GM21528 (cell line): Measurements from ENCODE around the gene CACNB2.

Source experiments
- ATAC-seq: cut with Tn5 transposase; IDR thresholded peaks from one replicate; pipeline ENCODE4 v1.9.1; 2021; ENCODE audit warnings: mild to moderate bottlenecking, moderate library complexity; ENCODE audit not compliant: unreplicated experiment, low FRiP score

CACNB2 gene

DNA sequence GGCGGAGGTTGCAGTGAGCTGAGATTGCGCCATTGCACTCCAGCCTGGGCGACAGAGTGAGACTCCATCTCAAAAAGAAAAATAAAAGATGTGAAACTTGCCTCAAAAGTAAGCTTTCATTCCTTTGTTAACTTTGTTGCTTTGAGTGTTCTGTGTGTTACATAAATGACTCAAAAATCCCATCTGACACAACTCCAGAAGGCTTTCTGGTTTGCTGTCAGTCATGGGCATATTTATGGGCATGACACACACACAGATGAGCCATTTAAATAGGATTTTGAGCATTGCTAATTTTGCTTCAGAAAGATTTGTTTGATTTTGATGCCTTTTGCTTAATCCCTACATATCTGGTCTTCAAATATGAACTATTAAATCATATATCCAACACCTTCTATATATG is 82.6 kb downstream of the CACNB2 start:
- no peak for ATAC-seq

DNA sequence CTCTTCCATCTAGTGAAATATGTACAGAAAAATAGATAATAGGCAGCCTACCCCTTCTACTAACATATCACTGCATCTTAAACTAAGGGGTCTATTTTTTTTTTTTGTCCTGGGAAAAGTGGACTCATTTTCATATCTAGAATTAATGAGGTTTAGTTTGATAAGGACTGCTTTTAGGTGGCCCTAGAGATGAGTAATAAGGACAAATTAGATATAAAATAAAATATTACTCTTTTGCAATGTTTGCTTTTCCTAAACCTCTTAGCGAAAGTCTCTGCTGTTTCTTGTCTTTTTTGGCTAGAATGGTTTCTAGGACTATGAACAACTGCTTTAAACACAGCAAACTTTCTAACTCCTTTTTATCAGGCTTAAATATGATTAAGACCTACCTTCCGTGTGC is 83.7 kb downstream of the CACNB2 start:
- ATAC-seq = no peak

DNA sequence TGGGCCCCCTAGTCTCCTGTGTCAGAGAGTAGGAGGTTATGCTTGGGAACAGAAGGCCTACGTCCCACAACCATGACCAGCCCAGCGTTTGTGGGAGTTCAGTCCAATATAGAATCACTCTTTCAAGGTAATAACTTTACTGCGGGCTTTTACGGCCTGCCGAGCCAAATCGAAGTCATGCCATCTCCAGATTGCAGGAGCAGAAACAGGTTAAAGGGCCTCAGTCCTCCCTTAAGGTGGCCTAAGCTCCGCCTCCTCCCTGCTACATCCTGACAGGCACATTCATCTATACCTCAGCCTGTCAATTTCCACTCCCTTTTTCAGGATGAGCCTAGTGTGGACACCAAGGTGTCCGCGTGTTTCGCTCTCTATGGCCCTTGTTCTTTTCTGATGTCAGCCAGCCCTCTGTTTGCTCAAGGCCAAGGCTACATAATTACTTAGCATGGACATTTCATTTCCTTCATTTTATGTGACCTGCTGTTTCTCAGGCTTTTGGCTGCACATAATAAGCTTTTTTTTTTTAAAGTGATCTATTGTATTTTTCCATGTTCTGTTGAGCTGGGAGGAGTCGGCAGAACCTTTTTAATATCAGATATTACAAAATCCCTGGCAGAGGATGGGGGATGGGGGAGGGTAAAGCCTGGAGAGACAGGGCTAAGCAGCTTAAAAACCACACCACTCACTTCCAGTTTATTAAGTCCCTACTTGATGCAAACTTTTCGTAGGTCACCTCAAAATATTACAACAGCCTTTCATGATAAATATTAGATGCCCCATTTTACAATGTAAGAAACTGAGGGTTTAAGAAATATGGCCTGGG is 84.6 kb downstream of the CACNB2 start:
- ATAC-seq = no peak

DNA sequence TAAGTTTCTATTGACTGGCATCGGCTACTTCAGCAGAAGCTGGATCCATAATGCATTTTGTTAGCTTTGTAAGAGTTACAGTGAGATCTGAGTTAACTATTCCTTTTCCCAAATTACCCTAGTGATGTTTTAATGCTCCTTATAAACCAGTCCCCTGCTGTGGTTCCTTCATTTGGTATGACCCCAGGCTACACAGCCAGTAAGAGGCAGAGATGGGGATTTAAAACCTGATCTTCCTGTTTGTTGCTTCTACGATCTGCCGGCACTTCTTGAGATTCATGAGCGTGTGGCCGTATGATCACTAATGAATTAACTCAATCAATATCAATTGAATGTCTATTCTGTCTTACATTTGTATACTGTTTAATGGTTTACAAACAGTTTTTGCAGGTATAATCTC is 86.1 kb downstream of the CACNB2 start:
- ATAC-seq = no peak

DNA sequence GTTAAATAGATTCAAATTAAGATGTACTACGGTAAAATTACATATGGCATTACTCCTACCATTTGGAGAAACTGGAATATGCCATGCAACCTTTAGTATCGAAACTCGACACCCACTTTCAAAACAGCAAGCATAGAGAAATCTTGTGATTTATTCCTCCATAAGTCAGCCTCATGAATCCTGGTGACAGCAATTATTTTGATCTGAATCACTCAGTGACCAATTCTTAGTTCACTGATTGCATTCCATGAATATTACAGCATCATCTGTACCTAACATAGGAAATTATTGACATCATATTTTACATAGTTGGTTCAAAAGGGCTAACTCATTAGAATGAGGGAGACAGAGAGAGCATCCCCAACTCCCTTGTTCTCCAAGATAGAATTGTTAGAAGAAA is 89.6 kb downstream of the CACNB2 start:
- ATAC-seq = no peak

DNA sequence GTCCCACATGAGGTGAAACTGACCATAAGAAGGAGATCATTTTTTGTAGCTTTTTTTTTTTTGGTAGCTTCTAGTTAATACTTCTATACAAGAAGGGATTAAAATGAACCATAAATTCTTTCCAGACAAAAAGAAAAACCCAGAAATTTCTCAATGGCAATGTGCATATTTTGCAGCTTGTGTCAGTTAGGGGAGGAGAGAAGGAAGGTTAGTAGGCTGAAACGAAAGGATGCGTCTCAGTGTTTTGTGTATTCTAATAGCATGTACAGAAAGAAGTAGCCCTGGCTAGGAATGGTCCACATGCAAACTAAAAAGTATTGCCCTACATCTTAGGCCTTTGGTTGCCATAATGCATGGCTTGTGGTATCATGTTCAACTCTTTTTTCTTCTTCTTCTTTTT is 90.6 kb downstream of the CACNB2 start:
- no peak for ATAC-seq

DNA sequence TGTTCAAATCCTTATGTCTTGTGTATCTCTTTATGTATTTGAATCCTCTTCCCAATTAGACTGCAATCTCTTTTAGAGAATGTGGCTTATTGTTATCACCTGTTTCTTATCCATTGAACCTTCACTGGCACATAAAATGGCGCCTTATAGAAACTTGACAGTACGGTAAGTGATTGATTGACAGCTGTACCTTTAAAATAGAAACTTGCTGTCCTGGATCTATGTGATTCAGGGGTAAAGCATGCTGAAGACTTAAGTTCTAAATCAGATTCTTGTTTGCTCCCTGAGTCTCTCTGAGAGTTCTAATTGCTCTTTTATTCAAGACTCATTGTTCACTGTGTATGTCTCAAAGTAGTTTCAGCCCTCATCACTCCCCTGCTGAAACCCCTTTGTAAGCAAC is 91.3 kb downstream of the CACNB2 start:
- ATAC-seq = no peak

DNA sequence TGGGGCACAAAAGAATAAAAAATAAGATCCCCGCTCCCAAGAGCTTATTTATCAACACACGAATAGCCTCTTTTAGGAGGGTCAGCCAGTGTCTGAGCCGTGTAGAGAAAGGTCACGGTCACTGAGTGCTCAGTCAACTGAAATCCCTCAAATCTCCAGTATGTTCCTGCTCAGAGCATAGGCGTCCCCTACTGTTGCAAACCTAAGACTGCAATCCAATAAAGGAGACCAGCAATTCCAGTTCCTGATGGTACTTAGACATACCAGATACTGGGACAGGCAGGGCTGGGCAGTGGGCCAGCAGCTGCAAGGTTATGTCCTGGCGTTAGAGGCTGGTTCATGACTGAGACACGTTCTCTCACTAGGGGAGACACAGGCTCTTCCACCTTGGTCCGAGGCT is 93.6 kb downstream of the CACNB2 start:
- no peak for ATAC-seq

DNA sequence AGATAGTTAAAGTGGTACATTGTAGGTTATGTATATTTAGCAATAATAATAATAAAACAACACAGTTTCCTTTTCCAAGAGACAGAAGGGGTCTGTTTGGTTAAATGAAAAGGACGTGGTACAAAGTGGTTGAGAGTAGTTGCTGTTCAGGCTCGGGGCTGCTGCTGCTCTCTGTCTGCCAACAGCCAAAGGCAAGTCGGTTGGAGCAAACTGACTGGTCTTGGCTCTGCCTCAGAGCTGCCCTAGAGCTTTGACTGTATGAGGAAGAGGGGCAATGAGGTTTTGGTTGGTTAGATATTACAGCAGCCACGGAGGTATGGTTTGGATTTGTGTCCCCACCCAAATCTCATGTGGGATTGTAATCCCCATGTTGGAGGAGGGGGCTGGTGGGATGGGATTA is 95.3 kb downstream of the CACNB2 start:
- ATAC-seq = no peak

DNA sequence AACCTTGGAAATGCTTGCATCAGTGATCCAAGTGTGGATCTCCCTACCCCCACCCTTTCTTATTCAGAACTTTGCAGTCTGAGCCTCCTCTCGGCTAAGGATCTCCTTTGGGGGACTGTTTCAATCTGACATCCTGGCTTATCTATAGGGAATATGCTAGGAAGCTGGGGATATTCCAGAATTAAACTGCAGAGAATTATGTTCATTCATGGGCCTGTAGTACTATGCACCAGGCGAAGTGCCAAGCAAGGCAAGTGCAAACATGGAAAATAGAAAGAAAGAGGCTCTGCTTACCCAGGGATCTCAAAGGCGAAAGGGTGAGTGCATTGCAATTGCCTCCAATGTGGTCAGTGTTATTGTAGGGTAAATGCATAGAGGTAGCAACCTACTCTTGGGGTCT is 96.5 kb downstream of the CACNB2 start:
- no peak for ATAC-seq

DNA sequence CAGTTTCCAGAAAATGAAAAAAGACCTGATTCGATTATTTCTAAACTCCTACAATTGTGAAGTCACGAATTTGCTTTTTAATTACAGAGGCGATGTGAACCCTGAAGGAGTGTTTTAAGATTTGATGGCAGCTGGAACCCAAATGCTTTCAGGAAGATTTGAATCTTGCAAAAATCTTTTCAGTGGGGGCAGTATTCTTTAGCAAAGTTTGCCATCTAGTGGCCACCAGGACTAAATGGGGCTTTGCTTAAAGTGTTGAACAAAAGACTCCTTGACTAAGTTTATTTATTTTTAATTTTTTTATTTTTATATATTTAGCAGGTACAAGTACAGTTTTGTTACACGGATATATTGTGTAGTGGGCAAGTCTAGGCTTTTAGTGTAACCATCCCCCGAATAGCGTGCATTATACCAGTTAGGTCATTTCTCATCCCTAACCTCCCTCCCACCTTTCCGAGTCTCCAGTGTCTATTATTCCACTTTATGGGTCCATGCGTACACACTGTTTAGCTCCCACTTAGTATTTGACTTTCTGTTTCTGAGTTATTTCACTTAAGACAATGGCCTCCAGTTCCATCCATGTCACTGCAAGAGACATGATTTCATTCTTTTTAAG is 98.8 kb downstream of the CACNB2 start:
- ATAC-seq = no peak

DNA sequence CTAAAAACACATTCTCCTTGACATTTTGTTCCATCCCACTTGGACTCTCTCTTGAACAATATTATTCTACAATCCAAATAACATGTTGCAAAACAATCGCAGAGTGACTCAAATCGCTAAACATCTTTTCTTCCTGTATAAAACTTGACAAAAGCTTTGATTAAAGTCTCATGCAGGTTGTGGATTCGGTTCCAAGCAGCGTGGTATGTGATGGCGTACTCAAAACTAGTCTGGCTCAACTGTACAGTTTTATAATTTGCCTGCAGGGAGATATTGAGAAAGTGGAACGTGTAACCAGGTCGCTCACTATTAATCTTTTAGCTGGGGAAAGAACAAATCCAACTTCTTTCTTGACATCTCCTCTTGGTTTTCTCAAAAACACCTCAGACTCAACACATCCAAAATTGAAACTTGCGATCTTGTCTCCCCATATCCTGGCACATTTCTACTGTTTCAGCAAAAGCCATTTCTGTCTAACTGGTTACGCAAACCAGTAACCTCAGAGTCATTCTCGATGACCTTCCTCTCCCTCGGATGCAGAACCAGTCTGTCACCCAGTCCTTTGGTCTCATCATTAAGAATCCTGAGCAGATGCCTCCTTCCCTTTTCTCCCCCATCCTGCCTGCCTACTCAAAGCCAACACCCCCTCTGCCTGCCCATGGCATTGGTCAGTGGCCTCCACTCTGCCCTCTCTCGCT is 100.1 kb downstream of the CACNB2 start:
- ATAC-seq = no peak

DNA sequence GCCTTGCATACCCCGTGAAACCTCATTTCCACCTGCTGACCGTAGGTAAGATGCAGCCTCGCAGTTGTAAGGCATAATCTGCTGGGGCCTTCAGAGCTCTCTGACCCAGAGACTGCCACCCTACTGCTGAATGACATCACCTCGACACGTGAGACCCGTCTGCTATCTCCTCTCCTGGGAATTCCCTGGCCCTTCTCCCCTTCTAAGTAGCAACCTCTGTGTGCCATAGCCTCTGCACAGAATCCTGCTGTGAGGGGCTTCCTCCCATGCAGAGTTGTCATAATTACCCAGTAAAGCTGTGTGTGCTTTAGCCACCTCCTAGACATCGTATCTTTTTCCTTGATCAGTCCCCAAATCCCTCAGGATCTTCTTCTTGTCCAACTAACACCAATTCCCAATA is 106.7 kb downstream of the CACNB2 start:
- ATAC-seq = no peak

DNA sequence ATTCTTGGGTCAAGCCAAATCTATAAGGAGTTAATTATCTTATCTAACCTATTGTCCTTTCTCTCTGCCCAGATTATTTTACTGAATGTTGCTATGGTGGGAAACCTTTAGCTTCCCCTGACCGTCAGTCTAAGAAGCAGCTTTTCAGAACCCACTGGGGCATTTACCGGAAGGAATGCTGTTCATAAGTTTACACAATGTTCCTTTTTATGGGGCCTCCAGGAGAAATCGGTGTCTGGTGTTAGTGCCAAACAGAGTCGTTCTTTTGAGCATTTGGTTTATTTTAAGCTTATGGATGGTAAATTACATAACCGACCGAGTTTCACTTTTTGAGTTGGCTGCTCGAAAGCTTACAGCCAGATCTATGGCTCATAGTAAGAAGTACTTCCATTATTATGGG is 111.9 kb downstream of the CACNB2 start:
- ATAC-seq = no peak

DNA sequence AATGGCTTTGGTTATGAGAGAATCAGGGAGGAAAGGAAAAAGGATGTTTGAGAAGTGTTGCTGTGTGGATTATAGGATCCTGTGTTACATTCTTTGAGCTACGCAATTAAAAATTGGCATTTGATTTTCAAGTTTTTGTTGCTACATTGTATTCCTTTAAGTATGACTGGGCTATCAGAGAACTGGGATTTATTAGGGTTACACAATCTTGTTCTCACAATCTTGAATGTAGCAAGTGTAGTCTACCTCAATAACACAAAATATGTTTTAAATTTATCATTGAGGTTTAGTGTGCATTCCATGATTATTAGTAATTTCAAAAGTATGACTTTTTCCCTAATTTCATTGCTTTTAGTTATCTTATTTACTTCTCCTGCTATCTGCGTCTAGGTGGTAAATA is 113.9 kb downstream of the CACNB2 start:
- no peak for ATAC-seq

DNA sequence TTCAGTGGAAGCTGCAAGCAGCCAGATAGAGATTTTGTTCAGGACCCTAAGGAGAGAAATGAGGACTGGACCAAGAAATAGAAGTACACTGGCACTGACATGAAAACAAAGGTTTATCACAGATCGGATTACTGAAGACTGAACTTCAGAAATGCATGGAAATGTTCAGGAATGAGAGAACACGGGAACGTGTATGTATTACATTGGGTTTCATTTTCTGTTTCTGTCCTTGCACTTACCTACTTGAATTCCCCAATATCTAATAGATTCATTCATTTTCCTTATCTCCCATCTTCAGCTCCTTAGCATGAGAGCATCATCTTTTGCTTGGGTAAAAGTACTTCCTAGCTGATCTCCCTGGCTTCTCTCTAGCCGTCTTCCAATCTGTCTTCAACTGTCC is 114.5 kb downstream of the CACNB2 start:
- ATAC-seq = no peak

DNA sequence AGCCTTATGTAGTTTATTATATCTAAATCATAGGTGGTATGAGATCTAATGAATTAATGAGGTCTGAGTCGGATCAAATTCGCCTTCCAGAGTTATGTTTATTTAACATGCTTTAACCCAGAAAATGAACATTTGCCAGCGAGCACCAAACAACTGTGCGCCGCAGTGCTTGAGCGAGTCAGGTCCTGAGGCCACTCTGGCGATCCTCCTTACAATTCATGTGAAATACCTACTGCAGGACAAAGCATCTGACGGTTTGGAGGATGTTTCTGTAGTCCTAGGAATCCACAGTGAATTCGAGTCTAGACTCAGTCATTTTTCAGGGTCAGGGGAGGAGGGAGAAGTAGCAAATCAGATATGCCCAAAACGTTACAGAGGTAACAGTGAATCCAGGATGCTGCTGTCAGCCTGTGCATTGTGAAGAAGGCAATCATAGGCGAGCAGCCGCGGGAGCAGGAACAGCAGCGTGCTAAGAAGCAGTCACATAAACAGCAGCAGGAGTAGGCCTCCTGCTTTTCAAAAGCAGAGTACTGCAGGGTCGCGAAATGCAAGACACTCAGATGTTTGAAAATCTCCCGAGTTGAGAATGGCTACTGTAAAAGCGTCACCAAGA is 120.2 kb downstream of the CACNB2 start:
- ATAC-seq = no peak

DNA sequence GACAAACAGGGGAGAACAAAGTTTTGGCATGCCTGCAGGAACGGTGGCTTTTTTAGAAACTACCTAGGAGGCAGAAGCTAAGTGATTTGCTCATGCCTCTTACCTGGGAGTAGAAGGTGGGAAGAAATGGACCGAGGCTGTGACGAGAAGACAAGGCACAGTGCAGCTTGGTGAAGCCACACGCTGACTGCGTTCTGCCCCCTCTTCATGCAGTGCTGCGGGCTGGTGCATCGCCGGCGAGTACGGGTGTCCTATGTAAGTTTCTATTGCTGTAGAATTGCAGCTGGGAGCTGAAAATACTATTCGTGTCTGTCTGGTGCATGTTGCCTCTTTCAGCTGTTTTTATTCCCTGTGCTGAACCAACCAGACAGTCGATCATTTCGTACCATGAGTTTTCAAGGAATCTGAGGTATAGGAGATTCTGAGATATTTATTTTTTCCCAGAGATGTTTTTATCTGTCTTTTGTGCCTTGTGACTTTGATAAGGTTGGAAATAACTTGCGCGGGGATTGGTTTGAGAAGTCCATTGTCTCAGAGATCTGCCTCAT is 120.9 kb downstream of the CACNB2 start:
- no peak for ATAC-seq

DNA sequence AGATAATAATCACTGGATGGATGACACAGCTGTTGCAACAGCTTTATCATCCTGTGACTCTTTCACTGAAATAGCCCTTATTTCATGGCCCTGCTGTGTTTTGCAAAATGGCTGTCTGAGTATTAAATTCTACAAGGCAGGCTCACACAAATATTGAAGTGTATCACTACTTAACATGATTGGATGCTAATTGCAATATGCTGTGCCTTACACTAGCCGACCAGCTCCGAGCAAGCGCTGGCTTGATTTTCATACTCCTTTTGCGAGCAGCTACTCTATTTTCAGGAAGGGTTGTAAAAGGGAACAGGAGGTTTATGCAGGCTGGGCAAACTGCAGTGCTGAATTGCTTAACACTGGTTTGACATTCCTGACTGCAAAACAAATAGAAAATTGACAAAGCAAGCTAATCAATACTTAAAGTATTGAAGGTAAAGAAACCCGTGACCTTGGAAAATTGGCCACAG is 121.6 kb downstream of the CACNB2 start:
- ATAC-seq = no peak

DNA sequence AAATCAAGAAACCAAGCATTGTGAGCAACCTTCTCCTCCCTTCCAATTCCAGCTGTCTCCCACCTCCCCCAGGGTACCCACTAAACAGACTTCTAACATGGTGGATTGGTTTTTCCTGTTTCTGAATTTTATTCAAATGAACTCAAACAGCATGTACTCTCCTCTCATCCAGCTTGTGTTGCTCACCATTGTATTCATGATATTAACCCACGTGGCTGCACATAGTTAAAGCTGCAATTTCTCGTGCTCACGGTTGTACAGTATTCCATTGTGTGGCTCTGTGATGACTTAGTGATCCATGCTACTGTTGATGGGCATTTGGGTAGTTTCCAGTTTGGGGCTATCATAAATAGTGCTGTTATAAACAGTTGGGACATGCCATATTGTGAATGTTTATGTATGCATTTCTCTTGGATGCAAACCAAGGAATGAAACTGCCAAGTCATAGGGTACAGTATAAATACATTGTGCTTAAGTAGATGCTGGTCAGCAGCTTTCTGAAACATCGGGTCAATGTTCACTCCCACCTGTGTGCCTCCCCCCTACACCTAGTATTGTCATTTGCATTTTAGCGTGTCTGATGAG is 124.3 kb downstream of the CACNB2 start:
- ATAC-seq = no peak

DNA sequence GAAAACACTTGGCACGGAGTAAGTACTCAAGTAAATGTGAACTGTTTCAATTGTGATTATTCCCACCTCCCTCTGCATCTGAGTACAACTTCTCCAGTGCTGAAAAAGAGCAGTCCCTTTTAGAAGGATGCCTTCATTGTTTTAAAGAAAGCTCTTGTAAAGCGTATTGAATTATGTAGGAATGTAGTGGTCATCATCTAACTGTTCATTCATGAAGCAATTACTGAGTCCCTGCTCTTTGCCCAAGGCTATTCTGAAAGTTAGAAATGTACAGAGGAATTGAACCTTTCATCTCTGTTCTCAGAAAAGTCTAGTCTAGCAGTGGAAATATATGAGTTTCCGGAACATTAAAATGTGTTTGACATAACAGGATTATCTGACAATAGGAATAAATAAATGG is 127.8 kb downstream of the CACNB2 start:
- ATAC-seq = no peak
